Activated CD4-positive, CD25-positive, alpha-beta regulatory T cell treated with anti-CD3 and anti-CD28 coated beads, Interleukin-2, amount 50 U/mL, for 16 hours (primary cell): Measurements from ENCODE around the gene TMED7.
"Not testable (repeated sequence)": the region's sequence is repeated elsewhere in the genome, so short reads cannot be mapped to it uniquely, and the experiment has no call there.

Experiments used
- DNase-seq: peaks from one replicate; pipeline ENCODE4 v3.0.0-alpha.2; 2020; ENCODE audit warnings: low read depth, low spot score

The TMED7 gene

DNA sequence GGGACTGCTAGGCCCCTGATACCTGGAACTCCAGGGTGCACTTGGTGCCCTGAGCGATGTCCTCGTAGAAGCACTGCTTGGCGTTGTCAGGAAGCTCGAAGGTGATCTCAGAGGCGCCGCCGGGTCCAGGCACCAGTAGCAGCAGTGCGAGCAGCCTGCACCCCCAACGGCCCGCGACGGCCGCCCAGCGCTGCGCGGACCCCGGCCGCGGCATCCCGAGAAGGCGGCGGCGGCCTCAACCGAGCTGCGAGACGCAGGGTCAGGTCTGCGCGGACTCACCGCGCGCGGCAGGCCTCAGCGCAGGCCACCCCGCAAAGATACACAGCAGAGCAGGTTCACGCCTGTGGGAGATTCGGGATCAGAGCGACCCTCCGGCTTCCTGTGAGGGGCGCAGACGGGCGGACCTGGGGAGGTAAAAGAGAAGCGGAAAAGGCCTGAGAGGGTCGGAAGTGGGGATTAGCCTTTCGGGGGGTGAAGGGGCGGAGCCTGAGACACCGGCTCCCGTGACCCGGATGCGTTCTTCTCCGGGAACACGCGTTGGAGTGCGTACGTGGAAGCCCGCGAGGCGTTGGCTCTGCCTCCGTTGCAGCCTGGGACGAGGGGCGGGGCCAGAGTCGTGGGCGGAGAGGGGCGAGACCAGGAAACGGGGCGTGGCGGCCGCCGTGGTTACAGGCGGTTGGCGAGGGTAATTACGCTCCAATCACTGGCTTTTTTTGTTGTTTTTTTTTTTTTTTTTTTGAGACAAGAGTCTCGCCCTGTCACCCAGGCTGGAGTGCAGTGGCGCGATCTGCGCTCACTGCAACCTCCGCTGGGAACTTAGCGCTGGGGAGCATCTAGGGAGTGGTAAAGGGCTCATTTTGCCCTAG, at the start of gene TMED7:
TMED7 (minus strand) TSS at position 458 of the 866 bp plus-strand sequence; CDS start at position 214, 244 bp downstream.
- peak; percentile 99 for DNase-seq

DNA sequence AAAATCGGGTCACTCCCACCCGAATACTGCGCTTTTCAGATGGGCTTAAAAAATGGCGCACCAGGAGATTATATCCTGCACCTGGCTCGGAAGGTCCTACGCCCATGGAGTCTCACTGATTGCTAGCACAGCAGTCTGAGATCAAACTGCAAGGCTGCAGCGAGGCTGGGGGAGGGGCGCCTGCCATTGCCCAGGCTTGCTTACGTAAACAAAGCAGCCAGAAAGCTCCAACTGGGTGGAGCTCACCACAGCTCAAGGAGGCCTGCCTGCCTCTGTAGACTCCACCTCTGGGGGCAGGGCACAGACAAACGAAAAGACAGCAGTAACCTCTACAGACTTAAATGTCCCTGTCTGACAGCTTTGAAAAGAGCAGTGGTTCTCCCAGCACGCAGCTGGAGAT, 48.9 kb upstream of the TMED7 start:
- not testable (repeated sequence) for DNase-seq

DNA sequence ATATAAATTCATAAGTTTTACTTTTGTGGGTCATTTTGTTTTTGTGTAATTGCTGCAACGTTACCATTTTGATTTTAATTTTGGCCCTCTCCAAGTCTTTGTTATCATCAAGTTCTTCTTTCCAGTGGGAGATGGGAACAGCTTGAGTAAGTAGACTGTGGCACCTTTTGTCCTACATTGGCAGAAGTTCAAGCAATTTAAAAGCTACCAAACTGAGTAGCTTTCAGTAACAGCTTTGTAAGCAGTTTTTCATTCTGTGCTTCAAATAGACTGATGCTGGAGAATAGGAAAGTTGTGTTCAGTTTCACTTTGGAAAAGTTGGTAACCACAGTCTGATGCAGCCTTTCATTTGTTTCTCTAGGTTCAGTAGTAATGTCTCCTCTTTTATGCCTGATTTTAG, 47.8 kb upstream of the TMED7 start:
- DNase-seq: no peak

DNA sequence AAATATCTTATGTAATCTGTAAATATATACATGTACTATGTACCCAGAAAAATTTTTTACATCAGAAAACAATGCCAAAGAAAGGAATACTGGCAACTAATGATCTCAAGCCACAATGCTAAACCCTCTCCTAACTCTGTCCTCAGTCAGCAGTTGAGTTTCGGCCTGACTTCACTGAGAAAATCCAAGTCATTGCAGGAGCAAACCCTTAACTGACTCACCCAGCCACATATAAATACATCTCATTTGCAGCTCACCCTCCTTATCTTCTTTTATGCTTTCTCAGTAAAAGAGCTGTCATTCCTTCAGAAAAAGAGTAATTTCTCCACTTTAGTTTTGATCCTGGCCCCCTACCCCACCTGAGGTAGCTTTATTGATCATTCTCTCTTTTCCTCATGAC, 46.1 kb upstream of the TMED7 start:
- no peak for DNase-seq

DNA sequence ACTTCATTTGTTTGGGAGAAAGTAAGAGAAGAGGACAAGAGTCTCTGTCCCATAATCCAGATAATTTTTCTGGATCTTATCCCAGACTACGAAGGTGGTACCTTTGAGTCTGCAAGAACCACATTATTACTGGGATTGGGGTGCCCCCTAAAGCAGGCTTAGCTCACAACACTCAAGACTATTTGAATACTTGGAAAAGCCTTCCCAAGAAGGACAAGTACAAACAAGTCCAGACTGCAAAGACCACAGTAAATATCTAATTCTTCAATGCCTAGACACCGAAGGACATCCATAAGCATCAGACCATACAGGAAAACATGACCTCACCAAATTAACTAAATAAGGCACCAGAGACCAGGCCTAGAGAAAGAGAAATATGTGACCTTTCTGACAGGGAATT, 40.2 kb upstream of the TMED7 start:
- no peak for DNase-seq

DNA sequence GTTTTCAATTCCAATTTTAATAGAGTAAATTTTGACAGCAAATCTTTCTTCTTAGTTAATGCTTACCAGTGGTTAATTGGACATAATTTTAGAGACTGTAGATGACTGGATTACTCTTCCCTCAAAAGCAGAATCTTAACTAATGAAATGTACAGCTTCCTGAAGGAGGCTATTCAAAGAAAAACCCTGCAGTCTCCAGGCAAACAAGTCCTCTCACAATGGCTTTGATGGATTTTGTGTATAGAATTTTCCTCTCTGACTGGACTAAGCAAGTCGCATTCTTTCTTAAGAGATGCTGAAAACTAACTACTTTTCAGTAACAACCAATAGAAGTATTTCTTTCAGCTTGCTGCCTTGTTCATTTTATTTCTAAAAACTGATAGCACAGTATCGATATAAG, 35.7 kb upstream of the TMED7 start:
- DNase-seq: no peak

DNA sequence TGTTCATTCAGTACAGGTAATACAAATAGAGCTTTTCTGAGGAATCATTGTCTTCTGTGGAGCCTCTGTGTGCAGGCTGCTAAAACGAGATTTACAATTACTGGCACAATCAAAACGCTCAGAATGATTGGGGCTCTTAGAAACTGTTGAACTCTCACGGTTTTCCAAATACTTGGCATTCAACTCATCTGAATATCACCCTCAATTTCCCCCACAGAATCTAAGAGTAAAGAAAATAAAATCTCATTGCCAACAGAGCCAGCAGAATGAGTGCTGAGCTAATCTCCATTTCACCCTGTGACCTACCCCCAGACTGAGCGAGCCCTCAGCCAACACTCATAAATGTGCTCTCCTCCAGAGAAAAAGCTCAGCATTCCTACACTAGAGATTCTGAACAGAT, 35.3 kb upstream of the TMED7 start:
- no peak for DNase-seq

DNA sequence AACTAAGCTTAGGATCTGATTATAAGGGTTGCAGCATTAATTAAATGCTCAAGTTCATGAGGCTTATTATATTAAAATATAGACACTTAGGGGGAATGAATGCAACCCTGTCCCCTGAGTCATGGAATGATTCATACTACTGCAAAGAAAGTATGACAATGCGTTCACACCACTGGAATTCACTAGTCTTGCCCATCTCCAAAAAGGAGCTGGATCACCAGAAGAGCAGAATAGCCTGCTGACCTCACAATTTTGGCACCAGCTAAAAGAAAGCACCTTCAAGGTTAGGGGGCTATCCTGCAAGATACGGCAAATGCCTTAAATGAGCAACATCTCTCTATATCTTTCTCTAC, 32.0 kb upstream of the TMED7 start:
- no peak for DNase-seq

DNA sequence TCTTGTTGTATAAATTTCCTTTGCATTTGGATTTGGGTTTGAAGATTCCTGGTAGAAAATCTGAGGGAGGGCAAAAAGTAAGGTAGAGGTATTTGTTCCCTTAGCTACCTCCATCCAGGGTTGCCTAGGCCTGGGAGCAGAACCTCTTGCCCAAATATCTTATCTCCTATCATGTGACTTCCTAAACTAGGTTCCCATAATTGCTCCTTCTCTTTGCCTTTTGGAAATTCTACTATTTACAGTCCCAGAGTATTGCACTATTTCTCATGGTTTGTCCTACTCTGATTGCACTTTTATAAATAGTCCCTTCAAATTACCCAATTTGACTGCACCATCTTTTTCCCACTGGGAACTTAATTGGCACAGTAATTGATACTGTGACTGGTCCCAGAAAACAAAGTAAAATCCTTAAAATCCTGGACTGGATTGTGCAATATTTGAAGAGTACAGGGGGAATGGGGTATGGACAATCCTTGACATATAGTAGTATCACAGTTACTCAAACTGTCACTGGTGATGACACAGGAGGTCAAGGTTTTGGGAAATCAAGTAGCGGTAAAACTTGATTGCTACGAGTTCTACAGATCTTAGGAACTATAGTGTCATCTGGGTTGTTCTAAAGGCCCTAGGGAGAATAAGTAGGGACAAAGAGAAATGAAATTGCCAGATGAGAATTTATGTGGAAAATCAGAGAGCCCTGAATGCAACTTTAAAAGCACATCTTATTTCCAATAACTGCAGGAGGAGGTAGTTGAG, 31.5 kb upstream of the TMED7 start:
- DNase-seq: no peak

DNA sequence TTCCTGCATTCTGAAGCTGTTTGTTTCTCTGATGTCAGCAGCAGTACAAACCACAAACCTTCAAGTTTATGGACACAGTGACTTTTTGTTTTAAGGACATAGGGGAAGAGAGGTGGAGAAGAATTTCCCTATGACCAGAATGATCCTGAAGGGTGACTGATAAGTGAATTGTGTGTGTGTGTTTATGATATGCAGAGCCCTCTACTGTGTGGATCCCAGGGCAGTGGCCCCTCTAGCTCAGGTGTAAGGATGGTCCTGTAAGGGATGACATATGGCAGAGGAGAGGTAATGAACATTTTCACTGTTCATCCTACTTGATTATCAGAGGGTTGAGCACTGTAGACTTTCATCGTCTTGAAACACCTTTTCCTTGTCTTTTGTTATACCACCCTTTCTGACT, 30.6 kb upstream of the TMED7 start:
- DNase-seq: no peak

DNA sequence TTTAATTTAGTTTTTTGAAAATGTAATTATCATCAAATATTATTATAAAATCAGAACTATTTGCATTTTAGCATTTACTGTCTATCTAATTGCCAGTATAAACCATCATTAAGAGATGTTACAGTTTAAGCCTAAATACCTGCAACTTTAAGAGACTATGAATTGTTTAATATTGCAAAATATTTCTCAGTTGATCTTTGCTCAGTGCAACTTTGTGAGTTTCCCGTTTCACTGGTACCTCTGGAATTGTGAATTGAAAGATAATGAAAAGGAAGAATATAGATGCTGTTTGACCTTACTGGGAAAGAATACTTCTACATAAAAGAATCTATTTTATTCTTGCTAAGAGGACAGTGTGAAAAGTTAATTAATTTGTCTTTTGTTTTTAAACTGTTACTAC, 30.2 kb upstream of the TMED7 start:
- no peak for DNase-seq

DNA sequence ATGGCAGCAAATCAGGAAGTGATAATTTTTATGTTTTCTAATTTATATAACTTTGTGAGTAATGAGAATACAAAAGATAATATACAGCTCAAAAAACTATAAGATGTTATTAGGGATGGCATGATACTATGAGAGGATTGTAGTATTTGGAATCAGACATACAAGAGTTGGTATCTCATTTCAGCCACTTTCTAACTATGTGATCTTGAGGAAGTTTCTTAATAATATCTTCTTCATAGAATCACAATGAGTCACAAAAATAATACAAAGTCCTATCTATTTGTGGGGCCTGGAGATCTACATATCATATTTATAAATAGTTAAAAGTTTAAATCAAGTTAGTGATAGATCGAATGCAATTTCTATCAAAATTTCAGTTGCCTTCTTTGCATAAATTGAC, 23.7 kb upstream of the TMED7 start:
- DNase-seq: no peak

DNA sequence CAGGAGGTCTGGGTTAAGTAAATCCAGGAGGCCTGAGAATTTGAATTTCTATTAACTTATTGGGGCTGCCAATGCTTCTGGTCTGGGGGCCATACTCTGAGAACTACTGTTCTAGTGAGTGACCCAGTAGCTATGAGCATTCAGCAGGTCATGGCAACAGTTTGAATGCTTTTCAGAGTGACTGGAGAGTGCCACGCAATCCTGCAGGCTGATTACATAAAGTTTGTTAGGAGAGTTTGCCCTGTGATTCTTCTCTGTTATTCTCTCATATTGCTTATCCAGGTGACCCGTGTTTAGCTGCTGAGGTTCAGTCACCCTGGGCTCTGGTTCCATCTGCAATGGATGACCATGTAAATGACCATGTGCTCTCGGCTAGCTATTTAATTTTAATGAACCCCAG, 22.2 kb upstream of the TMED7 start:
- DNase-seq: no peak

DNA sequence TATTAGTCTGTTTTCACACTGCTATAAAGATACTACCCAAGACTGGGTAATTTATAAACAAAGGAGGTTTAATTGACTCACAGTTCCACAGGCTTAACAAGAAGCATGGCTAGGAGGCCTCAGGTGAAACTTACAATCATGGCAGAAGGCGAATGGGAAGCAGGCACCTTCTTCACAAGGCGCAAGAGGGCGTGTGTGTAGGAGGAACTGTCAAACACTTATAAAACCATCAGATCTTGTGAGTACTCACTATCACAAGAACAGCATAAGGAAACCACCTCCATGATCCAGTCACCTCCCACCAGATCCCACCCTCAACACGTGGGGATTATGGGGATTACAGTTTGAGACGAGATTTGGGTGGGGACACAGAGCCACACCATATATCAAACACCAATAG, 19.6 kb upstream of the TMED7 start:
- not testable (repeated sequence) for DNase-seq

DNA sequence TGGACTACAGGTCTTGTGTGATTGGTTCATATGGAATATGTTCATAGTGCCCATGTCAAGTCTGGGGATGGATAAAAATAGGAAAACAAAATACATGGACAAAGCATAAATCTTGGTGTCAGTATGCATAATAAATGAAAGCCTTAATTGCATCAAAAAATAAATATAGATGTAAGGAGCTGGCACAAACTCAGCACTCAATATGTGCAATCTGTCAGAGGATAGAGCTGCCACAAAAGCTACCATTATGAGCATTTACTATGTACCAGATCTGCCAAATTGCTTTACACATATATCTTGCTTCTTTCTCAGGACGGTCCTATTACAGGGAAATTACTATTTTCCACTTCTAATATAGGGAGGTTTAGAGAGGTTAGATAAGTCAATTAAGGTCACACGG, 18.2 kb upstream of the TMED7 start:
- no peak for DNase-seq

DNA sequence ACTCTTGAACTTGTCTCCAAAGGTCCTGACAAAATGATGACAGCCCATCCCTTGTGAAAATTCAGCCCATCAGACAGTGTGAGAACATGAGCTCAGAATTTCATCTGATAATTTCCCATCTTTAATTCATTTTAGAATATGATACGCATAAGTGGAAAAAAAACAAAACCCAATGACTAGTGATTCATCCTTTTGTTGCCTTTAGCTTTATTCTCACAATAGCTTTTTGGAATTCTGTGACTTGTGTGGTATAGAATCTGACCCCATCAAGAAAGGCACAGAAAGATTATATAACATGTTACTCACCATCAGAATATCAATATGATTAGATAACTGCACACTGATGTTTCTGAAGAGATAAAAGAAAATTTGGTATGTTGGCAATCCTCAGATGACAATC, 16.1 kb upstream of the TMED7 start:
- no peak for DNase-seq

DNA sequence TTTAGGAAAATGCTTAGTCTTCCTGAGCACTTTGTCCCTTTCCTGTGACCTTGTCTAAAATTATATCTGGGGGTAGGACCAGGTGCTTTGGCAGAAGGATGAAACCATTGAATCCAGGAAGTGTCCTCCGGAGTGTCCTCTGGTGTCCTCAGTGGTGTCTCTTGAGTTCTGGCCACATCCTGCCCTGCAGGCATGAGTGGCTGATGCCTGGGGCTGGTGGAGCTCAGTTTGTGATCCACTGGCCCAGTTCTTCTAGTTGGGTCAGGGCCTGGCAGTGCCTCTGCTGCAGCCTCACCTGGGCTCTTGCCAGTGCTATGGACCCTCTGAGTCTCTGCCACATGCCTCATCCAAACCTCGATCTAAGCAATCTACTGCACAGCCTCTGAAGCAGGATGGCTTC, 14.4 kb upstream of the TMED7 start:
- no peak for DNase-seq

DNA sequence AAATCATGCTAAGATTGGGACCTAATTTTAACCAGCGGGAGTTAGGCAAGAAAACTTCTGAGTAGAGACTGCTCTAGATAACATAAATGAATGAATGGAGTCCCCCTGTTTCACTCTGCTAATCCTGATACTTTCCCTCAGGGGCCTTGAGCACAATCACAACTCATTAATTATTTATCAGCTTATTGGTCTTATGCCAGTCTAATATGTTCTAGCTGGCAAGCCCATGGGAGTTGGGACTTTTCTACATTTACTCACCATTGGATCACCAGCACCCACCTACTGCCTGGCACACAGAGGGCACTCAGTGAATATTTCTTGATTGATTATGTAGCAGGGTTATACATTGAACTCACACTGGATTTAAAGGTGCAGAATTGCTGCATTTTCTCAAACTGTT, 13.5 kb upstream of the TMED7 start:
- DNase-seq: no peak

DNA sequence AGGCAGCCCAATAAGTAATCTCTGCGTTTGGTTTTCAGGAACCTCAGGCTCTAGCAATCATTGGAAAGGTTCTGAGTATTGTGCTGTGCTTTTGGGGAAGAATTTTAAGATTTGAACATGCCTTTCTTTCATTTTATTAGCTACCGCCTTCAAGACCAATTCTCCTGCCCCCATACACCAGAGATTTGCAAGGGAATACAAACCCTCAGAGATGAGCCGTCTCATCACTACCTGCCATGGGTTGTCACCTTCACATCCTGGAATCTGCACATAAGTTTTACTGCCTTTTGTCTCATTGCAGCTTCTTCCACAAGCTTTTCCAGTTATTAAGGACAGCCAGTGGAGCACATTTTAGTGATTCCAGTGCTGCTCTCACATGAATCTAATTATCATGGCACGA, 11.7 kb upstream of the TMED7 start:
- DNase-seq: no peak

DNA sequence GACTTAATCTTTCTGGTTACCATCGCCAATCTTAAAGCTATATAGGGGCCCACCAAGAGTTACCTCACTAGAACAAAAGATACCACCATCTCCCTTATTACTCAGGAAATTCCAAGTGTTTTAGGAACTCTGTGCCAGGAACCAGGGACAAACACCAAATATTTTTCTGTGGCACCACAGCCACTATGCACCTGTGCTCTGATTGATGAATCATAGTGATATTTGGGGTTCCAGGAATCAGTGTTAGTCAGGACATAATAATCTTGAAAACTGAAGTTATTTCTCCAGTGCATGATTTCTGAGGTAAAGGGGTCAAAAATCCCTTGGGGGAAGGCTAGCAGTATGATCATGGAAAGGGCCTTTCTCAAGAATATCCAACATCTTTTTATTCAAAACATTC, 10.2 kb upstream of the TMED7 start:
- no peak for DNase-seq

DNA sequence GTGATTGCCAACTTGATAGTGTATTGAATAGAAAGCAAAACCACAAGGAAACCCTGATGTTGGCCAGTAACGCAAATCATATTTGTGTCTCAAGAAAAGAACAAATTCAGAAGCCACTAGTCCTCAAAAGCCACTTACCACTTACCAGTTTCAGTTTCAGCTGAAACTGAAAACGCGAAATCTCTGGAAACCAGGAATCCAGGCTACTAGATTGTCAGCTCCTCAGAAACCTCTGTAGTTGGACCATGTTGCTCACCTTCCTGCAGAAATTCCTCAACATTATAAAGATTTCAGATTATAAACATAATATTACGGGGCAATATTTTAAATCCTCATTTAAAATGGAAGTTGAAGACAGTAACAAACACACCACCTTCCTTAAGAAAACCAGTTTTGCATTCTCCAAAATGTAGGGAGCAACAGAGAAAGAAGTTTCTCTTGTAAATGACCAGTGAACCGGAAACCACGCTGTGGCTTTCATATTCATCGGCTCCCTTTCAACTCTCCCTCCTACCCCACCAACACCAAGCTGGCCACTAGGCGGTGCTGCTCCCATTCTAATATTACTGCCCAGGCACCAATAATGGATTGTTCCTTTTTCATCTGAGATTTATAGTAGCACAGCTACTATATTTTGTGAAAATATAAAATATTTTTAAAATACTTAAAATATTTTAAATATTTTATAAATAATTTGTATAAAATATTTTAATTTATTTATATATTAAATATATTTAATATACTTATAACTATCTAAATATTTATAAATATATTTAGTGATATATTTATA, 8.7 kb upstream of the TMED7 start:
- DNase-seq: peak; percentile 68

DNA sequence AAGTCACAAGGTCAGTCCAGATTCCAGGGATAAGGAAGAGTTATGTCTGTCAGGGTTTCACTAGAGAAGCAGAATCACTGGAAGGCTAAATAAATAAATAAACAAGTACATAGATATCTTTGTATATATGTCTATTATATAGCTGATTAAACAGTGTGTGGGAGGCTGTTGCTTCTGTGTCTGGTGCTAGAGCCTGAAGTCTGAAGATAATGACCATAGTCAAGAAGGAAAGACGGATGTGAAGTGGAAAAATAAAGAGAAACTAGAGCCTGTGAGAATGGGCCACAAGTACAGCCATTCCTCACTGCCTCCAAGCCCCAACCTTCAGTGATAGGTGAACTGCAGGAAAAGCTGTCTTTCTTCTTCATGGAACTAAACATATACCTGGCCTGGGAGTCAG, 4.1 kb upstream of the TMED7 start:
- DNase-seq: no peak
